Liver (tissue), 5 donors: Measurements from ENCODE around the gene KIF9. TPM values are rescaled to one million over a fixed set of nuclear protein-coding genes. Genes with fewer than 3 reads are reported as not detected.

Experiments
- polyA plus RNA-seq, 2 donors: library from polyadenylated mRNA; stranded (reverse) in 1 of 2; unstranded in 1 of 2; fragments of 200-250 nt in 1 of 2; fragments of >200 nt in 1 of 2; fragmentation: Nextera tagmentation in 1 of 2; extraction: Ambion mirVana in 1 of 2; gene quantifications; one replicate each; pipeline versions ENCODE4 v1.2.1 to v1.2.3, GENCODE V29; 2013 to 2015
- small RNA-seq: library from RNA; depleted of rRNA; stranded (forward); fragments of <200 nt; gene quantifications from one replicate; pipeline ENCODE3, GENCODE V24; 2014
- total RNA-seq, 2 donors: library from RNA; depleted of rRNA; stranded (reverse); fragments of >200 nt; gene quantifications; one replicate each; pipeline ENCODE4 v1.2.3, GENCODE V29; 2014
- donor health status: healthy.
- donor health status: healthy.
- donor health status: healthy.

The KIF9 gene
- total and polyA plus RNA-seq, 4 donors, result 2.3 to 4.5 (median 3.1) TPM

Small RNA genes within 50 kb of the gene (small RNA-seq; reads per million reads assigned to genes)
- not detected for gene SNORD13P3

Other genes with a start within 250 kb of the KIF9 start
- 10 to 100 TPM; 28.2 to 37.6 TPM for gene SETD2, start 118.7 kb downstream of the KIF9 start, total RNA-seq
- gene SETD2, start 118.7 kb downstream of the KIF9 start, polyA plus RNA-seq, result 1 to 10 TPM; 7.6 to 9.8 TPM
- 10 to 100 TPM in 1 of 2 donors, 1 to 10 TPM in 1; 9.3 to 12.6 TPM for gene KLHL18, start 145 bp upstream of the KIF9 start, total RNA-seq
- 10 to 100 TPM in 1 of 2 donors, 1 to 10 TPM in 1; 3.5 to 11.2 TPM for gene KLHL18, start 145 bp upstream of the KIF9 start, polyA plus RNA-seq
- 10 to 100 TPM; 10.6 to 84.4 TPM for gene PTPN23, start 98.2 kb upstream of the KIF9 start, total RNA-seq
- 10 to 100 TPM in 1 of 2 donors, 1 to 10 TPM in 1; 3.8 to 12.4 TPM for gene PTPN23, start 98.2 kb upstream of the KIF9 start, polyA plus RNA-seq
- gene SCAP, start 193.1 kb upstream of the KIF9 start, total RNA-seq, result 10 to 100 TPM; 56.2 to 84.8 TPM
- gene SCAP, start 193.1 kb upstream of the KIF9 start, polyA plus RNA-seq, result 10 to 100 TPM; 25.9 to 62.4 TPM
- 10 to 100 TPM; 18.8 to 21.4 TPM for gene ELP6, start 230.9 kb upstream of the KIF9 start, total RNA-seq
- gene ELP6, start 230.9 kb upstream of the KIF9 start, polyA plus RNA-seq, result 10 to 100 TPM; 19.4 to 19.7 TPM